GM12801 (cell line): ENCODE results near the gene IL17B.

Source experiments
- TF ChIP-seq, protein P1 (sequence below): IDR thresholded peaks from one replicate; pipeline ENCODE4 v1.5.1; 2011; ENCODE audit warnings: control low read depth; ENCODE audit not compliant: insufficient read length; ENCODE audit errors: extremely low read depth

The IL17B gene

DNA sequence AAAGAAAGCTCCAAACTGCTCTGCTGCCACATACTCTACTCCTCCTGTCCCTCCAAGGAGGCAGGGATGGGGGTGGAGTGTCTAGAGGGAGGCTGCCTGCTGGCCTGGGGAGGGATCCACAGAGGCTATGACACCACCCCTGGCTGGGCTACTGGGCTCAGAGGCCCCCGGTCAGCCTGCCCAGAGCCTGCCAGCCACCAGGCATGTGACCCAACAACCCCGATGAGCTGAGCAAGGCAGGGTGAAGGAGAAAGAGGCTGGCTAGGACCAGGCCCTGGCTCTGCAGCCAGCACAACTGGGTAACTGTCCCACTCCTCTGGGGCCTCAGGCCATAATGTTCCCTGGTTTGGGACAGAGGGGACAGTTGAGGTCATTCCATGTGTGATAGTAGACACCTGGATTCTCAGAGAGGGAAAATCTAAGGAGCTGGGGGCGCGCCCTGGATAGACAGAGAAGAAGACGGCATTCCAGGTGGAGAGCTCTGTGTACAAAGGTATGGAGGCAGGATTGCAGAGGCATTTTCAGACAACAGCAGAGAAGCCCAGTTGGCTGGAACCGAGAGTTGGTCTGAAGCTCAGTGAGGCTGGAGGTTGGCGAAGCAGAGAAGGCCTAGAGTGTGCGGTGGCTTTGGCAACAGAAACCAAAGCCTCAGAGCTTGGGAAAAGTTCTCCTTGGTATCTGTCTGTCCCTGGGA, 33.8 kb upstream of the IL17B start:
- TF ChIP-seq, protein P1, sequence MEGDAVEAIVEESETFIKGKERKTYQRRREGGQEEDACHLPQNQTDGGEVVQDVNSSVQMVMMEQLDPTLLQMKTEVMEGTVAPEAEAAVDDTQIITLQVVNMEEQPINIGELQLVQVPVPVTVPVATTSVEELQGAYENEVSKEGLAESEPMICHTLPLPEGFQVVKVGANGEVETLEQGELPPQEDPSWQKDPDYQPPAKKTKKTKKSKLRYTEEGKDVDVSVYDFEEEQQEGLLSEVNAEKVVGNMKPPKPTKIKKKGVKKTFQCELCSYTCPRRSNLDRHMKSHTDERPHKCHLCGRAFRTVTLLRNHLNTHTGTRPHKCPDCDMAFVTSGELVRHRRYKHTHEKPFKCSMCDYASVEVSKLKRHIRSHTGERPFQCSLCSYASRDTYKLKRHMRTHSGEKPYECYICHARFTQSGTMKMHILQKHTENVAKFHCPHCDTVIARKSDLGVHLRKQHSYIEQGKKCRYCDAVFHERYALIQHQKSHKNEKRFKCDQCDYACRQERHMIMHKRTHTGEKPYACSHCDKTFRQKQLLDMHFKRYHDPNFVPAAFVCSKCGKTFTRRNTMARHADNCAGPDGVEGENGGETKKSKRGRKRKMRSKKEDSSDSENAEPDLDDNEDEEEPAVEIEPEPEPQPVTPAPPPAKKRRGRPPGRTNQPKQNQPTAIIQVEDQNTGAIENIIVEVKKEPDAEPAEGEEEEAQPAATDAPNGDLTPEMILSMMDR: no peak

DNA sequence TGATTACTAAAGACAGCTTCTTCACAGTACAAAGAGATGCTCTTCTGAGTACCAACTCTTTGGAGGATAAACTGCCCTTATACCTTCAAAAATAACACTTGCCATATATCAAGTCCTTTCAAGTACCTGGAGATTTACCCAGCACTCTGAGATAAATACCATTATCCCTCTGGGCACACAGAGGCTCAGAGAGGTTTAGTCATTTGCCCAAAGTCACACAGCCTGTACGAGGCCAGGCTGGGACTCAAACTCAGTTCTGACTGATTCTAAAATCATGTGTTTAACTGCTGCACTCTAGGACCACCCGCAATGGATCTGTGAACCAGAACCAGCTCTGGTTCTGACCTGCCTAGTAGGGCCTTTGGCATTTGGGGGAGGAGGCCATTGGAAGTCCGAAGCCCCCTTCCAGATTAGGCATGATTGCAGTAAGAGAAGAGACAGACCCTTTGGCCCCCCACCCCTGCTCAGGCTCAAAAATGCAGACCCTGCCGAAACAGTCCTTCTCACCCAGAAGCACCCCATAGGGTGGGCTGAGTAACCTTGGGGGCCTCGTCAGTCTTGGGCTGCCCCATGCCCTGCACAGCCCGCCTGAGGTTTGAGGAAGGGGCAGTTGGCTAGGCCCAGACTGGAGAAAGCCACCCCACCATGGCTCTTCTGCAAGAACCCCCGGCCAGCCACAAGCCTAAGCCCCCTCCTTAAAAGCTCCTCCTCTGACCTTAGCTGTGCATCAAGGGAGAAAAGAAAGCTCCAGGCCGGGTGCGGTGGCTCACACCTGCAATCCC, 32.8 kb upstream of the IL17B start:
- TF ChIP-seq, protein P1: no peak

DNA sequence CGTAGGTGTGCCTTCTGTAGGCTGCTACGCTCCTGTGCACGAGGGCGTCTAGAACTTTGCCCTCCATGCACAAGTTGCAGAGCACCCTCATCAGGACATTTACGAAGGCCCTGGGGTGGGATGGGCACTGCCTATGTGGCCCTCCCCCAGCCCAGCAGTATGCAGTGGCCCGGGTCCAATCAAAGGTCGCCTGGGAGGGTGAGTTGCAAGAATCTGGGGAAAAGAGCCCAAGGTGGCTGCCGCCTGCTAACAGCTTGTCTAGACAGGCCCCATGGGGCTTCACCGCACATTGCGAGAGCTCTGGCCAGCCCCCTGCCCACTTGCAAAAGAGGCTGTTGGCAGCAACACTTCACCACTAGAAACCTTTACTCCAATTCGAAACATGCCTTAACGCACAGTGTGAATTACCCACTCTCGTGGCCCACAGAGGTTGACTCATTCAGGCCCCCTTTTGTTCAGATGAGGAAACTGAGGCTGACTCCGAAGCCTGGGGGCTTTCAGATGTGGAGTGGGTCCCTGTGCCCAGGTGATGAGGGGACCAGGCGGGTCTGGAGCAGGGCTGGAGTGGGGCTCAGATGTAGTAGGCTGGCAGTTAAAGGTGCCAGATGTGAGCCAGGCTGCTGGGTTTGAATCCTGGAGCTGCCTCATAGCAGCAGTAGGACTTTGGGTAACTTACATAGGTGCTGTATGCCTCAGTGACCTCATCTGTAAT, 31.8 kb upstream of the IL17B start:
- TF ChIP-seq, protein P1: no peak

DNA sequence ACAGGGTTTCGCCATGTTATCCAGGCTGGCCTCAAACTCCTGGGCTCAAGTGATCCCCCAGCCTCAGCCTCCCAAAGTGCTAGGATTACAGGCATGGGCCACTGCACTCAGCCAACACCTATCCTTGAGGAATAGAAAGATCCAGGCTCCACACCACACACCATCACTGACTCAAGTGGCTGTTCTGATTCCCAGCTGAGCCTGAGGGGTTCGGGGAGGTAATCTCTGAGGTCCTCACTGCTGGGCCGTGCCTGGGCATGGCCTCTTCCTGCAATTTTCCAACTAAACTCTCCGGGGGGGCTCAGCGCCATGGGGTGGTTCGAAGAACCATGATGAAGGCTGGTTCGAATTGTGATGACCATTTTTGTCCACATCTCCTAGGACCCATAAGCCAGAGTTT, 31.0 kb upstream of the IL17B start:
- TF ChIP-seq, protein P1: no peak

DNA sequence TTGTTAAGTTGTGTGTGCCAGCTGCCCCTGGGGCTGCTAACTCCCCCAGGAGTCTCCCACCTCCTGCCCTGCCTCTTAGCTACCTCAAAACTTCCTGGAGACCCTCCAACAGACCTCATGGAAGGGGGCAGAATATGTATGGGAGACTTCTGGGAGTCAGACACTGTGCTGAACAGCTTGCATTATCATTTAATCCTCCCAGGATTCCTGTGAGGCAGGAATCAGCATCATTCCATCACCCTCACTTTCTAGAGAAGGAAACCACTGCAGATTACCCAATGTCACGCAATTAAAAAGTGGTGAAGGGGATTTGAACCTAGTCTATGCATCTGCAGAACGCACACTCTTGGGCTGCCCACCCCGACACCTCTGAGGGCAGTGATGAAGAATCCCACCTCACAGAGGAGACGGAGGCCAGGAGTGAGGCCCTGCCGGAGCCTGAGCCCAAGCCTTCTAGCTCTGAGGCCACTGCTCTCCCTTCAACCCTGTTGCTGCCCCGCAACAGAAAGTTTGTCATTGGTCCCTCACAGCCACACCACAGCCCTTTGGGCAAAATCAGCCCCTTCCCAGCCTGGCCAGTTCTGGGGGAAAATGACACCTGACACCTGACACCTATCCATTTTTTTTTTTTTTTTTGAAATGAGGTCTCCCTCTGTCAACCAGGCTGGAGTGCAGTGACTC, 30.3 kb upstream of the IL17B start:
- TF ChIP-seq, protein P1: no peak

DNA sequence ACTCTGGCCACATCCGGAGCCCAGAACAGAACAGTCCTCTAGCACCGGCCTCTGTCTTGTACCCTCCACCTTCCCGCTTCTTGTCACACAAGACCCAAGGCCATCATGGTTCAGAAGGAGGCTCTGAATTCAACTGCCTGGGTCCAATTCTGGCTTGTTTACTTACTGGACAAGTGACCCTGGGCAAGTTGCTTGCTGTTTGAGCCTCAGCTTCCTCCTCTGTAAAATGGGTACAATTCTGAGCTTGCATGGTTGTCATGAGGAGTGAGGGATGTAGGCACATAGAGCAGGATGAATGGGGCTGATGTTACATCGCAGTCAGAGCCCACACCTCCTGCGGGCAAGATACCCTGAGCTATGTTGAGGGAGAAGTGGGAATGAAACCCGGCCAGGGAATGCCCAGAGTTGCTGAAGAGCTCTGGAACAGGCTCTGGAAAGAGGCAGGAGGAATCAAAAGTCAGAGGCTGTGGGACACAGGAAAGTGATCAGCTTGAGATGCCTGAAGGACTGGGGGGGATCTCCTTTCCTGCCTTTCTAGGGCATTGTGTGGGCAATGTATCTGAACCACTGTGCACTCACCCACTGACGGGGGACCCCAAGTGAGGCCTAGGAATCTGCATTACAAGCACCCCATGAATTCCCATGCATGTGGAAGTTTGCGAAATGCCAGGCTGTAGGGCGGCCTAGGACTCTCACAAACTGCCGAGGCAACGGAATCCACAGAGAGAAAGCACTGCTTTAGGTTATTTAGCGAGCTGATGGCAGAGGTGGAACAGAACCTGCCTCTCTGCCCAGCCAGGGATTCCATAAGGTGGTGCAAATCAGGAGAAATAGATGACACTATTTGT, 29.4 kb upstream of the IL17B start:
- TF ChIP-seq, protein P1: no peak
